Tibial nerve (tissue), 3 donors: ENCODE data around the gene RCOR1.

Source experiments
- CTCF ChIP-seq, 5 experiments: fragments of 200-600 bp in 3 of 5; fragments of 450-650 bp in 2 of 5; sonication (generic) in 3 of 5; IDR thresholded peaks; one replicate each; pipeline ENCODE4 v1.5.1; 2016 to 2019; ENCODE audit warnings: antibody characterized with exemption in 5 of 5, mild to moderate bottlenecking in 3 of 5, moderate library complexity in 2 of 5
- POLR2A ChIP-seq, 2 donors: fragments of 450-650 bp; IDR thresholded peaks; one replicate each; pipeline ENCODE4 v1.6.1; 2017; ENCODE audit warnings: antibody characterized with exemption in 2 of 2, mild to moderate bottlenecking in 2 of 2, moderate library complexity in 2 of 2

- TF ChIP-seq CTCF (IDR thresholded peaks at IDR 0.05), result no peak
- no peak for TF ChIP-seq POLR2A (IDR thresholded peaks at IDR 0.05)
Measured at GRCh38 chr14:102603293-102603907, 11.0 kb downstream of the RCOR1 start.
